SK-N-SH (cell line): ENCODE results near the gene EOMES. TPM values are rescaled to one million over a fixed set of nuclear protein-coding genes. Genes with fewer than 3 reads are reported as not detected.

ENCODE experiments used
- CTCF ChIA-PET: fragments of 300-600, 350-600 bp; formaldehyde crosslinking; extraction: SDS; loops from one replicate; lab custom pipeline; 2021; lab: Yijun Ruan, JAX
- POLR2A ChIA-PET: fragments of 350-600 bp; sonication (Branson Sonifier 250); formaldehyde crosslinking; extraction: SDS; loops from one replicate; lab custom pipeline; 2020; ENCODE audit warnings: antibody characterized with exemption, inconsistent platforms; lab: Yijun Ruan, JAX
- DNase-seq: peaks from one replicate; pipeline ENCODE4 v3.0.0; 2012
- H2AFZ ChIP-seq: fragments of 200-600 bp; sonication (generic); 2 replicates; pipeline ENCODE4 v1.8.1; 2016; ENCODE audit warnings: antibody characterized with exemption, mild to moderate bottlenecking, low read depth
- H3F3A ChIP-seq: fragments of 200-600 bp; sonication (generic); replicated peaks from 2 replicates; pipeline ENCODE3; 2016; ENCODE audit warnings: antibody characterized with exemption, mild to moderate bottlenecking; ENCODE audit not compliant: insufficient read depth
- H3K27ac ChIP-seq, 2 experiments: fragments of 200-500 bp in 1 of 2; fragments of 200-600 bp in 1 of 2; sonication (Bioruptor generic) in 1 of 2; sonication (generic), shearing (Covaris generic) in 1 of 2; 2 replicates each; pipeline versions ENCODE4 v1.5.1 to v1.6.1; 2014 to 2016; ENCODE audit warnings: low read depth in 2 of 2, inconsistent platforms in 1 of 2, low read length in 1 of 2, mild to moderate bottlenecking in 1 of 2, mixed read lengths in 1 of 2
- H3K27me3 ChIP-seq: fragments of 200-600 bp; sonication (generic), shearing (Covaris generic); 2 replicates; pipeline ENCODE4 v1.6.1; 2016; ENCODE audit warnings: mixed run types; ENCODE audit not compliant: insufficient read depth
- H3K36me3 ChIP-seq, 2 experiments: fragments of 200-500 bp in 1 of 2; fragments of 200-600 bp in 1 of 2; sonication (Bioruptor generic) in 1 of 2; sonication (generic) in 1 of 2; replicated peaks in 1 of 2; 2 replicates each; pipeline versions ENCODE3 to v1.5.1; 2014 to 2016; ENCODE audit warnings: low read length in 1 of 2, mild to moderate bottlenecking in 1 of 2; ENCODE audit not compliant: insufficient read depth in 2 of 2, control insufficient read depth in 1 of 2
- H3K4me1 ChIP-seq, 2 experiments: fragments of 200-500 bp in 1 of 2; fragments of 200-600 bp in 1 of 2; sonication (Bioruptor generic) in 1 of 2; sonication (generic), shearing (Covaris generic) in 1 of 2; 2 replicates each; pipeline versions ENCODE4 v1.5.1 to v1.6.1; 2014 to 2016; ENCODE audit warnings: low read depth in 1 of 2, low read length in 1 of 2, mixed run types in 1 of 2; ENCODE audit not compliant: insufficient read depth in 2 of 2, control insufficient read depth in 1 of 2
- H3K4me2 ChIP-seq: fragments of 200-600 bp; sonication (generic), shearing (Covaris generic); 2 replicates; pipeline ENCODE4 v1.6.1; 2017; ENCODE audit warnings: mixed run types
- H3K4me3 ChIP-seq, 2 experiments: fragments of 200-500 bp in 1 of 2; fragments of 200-600 bp in 1 of 2; sonication (Bioruptor generic) in 1 of 2; sonication (generic), shearing (Covaris generic) in 1 of 2; 2 replicates each; pipeline versions ENCODE4 v1.5.1 to v1.8.1; 2014 to 2016; ENCODE audit warnings: low read depth in 2 of 2, inconsistent platforms in 1 of 2, low read length in 1 of 2, mild to moderate bottlenecking in 1 of 2, mixed read lengths in 1 of 2, moderate library complexity in 1 of 2
- H3K79me2 ChIP-seq: fragments of 200-600 bp; sonication (generic); 2 replicates; pipeline ENCODE4 v1.8.1; 2017; ENCODE audit warnings: mild to moderate bottlenecking; ENCODE audit not compliant: insufficient read depth
- H3K9ac ChIP-seq: fragments of 200-600 bp; sonication (generic); 2 replicates; pipeline ENCODE4 v1.6.1; 2017; ENCODE audit warnings: mixed run types
- H3K9me2 ChIP-seq: fragments of 200-600 bp; sonication (generic); 2 replicates; pipeline ENCODE4 v1.6.1; 2017; ENCODE audit warnings: mixed run types
- H3K9me3 ChIP-seq: fragments of 200-600 bp; sonication (generic); 2 replicates; pipeline ENCODE4 v1.6.1; 2017; ENCODE audit warnings: mixed run types, mild to moderate bottlenecking, moderate library complexity
- H4K20me1 ChIP-seq: fragments of 200-600 bp; sonication (generic); 2 replicates; pipeline ENCODE4 v1.6.1; 2017; ENCODE audit warnings: mild to moderate bottlenecking, mixed run types; ENCODE audit not compliant: insufficient read depth
- CTCF ChIP-seq: fragments of 200-600 bp; sonication (generic); IDR thresholded peaks from 2 replicates; pipeline ENCODE4 v1.6.1; 2017; ENCODE audit warnings: antibody characterized with exemption, mild to moderate bottlenecking, moderate library complexity
- ELF1 ChIP-seq: IDR thresholded peaks from 2 replicates; pipeline ENCODE4 v1.4.0; 2012
- EP300 ChIP-seq, 2 experiments: IDR thresholded peaks; 2 replicates each; pipeline versions ENCODE4 v1.4.0 to v1.6.1; 2012; ENCODE audit warnings: borderline replicate concordance in 1 of 2, low read depth in 1 of 2, low read length in 1 of 2
- EZH2phosphoT487 ChIP-seq: fragments of 200-600 bp; sonication (generic); IDR thresholded peaks from 2 replicates; pipeline ENCODE4 v1.6.1; 2017; ENCODE audit warnings: low read depth, mixed run types, mild to moderate bottlenecking, antibody characterized with exemption, moderate library complexity, borderline replicate concordance
- FOXJ3 ChIP-seq: sonication (generic); formaldehyde crosslinking; IDR thresholded peaks from 2 replicates; pipeline ENCODE4 v1.5.1; 2020; ENCODE audit warnings: mild to moderate bottlenecking, missing genetic modification reagents
- FOXM1 ChIP-seq: IDR thresholded peaks from 2 replicates; pipeline ENCODE4 v1.4.0; 2012; ENCODE audit warnings: low read depth, mild to moderate bottlenecking
- GABPA ChIP-seq: IDR thresholded peaks from 2 replicates; pipeline ENCODE4 v1.4.0; 2012; ENCODE audit warnings: low read depth, mild to moderate bottlenecking
- IRF3 ChIP-seq: fragments of 150-350 bp; IDR thresholded peaks from 2 replicates; pipeline ENCODE4 v1.6.1; 2016; ENCODE audit warnings: mild to moderate bottlenecking, low read depth, low read length
- MAX ChIP-seq: IDR thresholded peaks from 2 replicates; pipeline ENCODE4 v1.4.0; 2012; ENCODE audit warnings: low read depth
- MXI1 ChIP-seq: IDR thresholded peaks from 2 replicates; pipeline ENCODE4 v1.6.1; 2012; ENCODE audit warnings: mild to moderate bottlenecking, low read depth, low read length, improper control_type of control experiment
- NFIC ChIP-seq: IDR thresholded peaks from 2 replicates; pipeline ENCODE4 v1.4.0; 2012; ENCODE audit warnings: borderline replicate concordance
- NRF1 ChIP-seq: IDR thresholded peaks from 2 replicates; pipeline ENCODE4 v1.6.1; 2012; ENCODE audit warnings: low read depth, mild to moderate bottlenecking, low read length
- PBX3 ChIP-seq: IDR thresholded peaks from 2 replicates; pipeline ENCODE4; 2012
- POLR2AphosphoS5 ChIP-seq: IDR thresholded peaks from 2 replicates; pipeline ENCODE4 v1.6.1; 2012; ENCODE audit warnings: low read depth, low read length
- RCOR1 ChIP-seq: fragments of 150-350 bp; IDR thresholded peaks from 2 replicates; pipeline ENCODE4 v1.6.1; 2017; ENCODE audit warnings: antibody characterized with exemption, low read length
- SIN3A ChIP-seq: IDR thresholded peaks from 2 replicates; pipeline ENCODE4 v1.6.1; 2012; ENCODE audit warnings: low read depth, mild to moderate bottlenecking, low read length, moderate library complexity, borderline replicate concordance
- SMC3 ChIP-seq: IDR thresholded peaks from 2 replicates; pipeline ENCODE4 v1.6.1; 2012; ENCODE audit warnings: low read depth, low read length, improper control_type of control experiment
- TAF1 ChIP-seq: IDR thresholded peaks from 2 replicates; pipeline ENCODE4 v1.6.1; 2012; ENCODE audit warnings: low read depth, mild to moderate bottlenecking, low read length, moderate library complexity, borderline replicate concordance
- WGBS: methylation state at CpG from one replicate; pipeline ENCODE4 v1.1.6; 2017; ENCODE audit warnings: low lambda C conversion rate; 5-methylcytosine and 5-hydroxymethylcytosine counted together
- polyA plus RNA-seq, 3 experiments: library from polyadenylated mRNA; depleted of rRNA; stranded (reverse); fragments of >200 nt; gene quantifications; 2 replicates each; pipeline ENCODE4 v1.2.3, GENCODE V29; 2012
- TF ChIP-seq, protein P1 (sequence below): IDR thresholded peaks from 2 replicates; pipeline ENCODE4 v1.4.0; 2012; ENCODE audit warnings: low read depth, borderline replicate concordance

EOMES gene
- polyA plus RNA-seq, 1 of the 3 experiments (the other 2 are of a cell fraction) = not detected

DNA sequence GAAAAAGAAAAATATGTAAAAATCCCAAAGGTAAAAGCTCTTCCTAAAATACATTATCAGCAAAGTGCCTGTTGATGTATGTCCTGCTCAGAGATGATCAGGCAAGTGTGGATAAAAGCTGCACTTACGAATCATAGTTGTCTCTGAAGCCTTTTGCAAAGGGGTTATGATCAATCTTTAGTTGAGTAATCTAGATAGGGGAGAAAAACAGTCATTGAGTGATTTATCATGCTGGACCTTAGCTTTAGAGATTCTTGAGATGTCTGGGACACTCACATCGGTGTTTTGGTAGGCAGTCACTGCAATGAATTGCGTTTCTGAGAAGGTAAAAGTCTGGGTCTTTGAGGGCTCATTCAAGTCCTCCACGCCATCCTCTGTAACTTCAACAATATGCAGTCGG, 3.7 kb downstream of the EOMES start:
- POLR2A ChIA-PET = no interaction called here
- no peaks in the 10 kb centered on the region for H3K9me2 ChIP-seq

More for the DNA sequence above, 3.7 kb downstream of the EOMES start:
- H3K27ac ChIP-seq = no peak overlapping the region
- H3K4me2 ChIP-seq = no peak overlapping the region
- WGBS = 24% methylated on average over 5 of the region's 5 CpGs
- H3K9me3 ChIP-seq = no peaks in the 10 kb centered on the region
- H3K4me3 ChIP-seq = no peak overlapping the region
- H3K4me1 ChIP-seq = peaks cover 2 to 11% of the 10 kb centered on the region in 2 experiments; a peak in 1 of 4 replicates
- DNase-seq = no peak
- TF ChIP-seq POLR2AphosphoS5 (no peak), FOXM1 (no peak), EZH2phosphoT487 (no peak), MAX (no peak), SIN3A (no peak), CTCF (no peak), NRF1 (no peak), PBX3 (no peak), NFIC (no peak), RCOR1 (no peak), FOXJ3 (no peak), EP300 (IDR thresholded peaks at IDR 0.05; ENCODE audit: borderline replicate concordance in 1 of 2, low read depth in 1 of 2, low read length in 1 of 2) (no peak), GABPA (no peak), ELF1 (no peak), MXI1 (no peak), SMC3 (no peak), TAF1 (no peak), IRF3 (no peak)
- TF ChIP-seq, protein P1, sequence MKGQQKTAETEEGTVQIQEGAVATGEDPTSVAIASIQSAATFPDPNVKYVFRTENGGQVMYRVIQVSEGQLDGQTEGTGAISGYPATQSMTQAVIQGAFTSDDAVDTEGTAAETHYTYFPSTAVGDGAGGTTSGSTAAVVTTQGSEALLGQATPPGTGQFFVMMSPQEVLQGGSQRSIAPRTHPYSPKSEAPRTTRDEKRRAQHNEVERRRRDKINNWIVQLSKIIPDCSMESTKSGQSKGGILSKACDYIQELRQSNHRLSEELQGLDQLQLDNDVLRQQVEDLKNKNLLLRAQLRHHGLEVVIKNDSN = no peak
- TF ChIP-seq, all 33 proteins: peak for 0
- H3K79me2 ChIP-seq = no peaks in the 10 kb centered on the region
- H2AFZ ChIP-seq = no peak overlapping the region
- no peak overlapping the region for H3K9ac ChIP-seq
- H3F3A ChIP-seq = no peaks in the 10 kb centered on the region
- H4K20me1 ChIP-seq = no peaks in the 10 kb centered on the region
- peaks cover 88% of the 10 kb centered on the region for H3K27me3 ChIP-seq
- CTCF ChIA-PET = interaction anchor here (0.6 to 1.6 kb wide), 5 partner anchors 10 to 1369 kb away, joined by 3 to 6 read pairs (median 3); no protein-coding TSS in a partner anchor
- no peaks in the 10 kb centered on the region for H3K36me3 ChIP-seq
